Keratinocyte (primary cell): ENCODE measurements around the gene AGER. TPM values are rescaled to one million over a fixed set of nuclear protein-coding genes. Genes with fewer than 3 reads are reported as not detected.

ENCODE experiments used
- DNase-seq: peaks from one replicate; pipeline ENCODE4 v3.0.0-alpha.2; 2011; ENCODE audit warnings: low read depth, missing footprints, low spot score
- FAIRE-seq: peaks from 2 replicates; lab custom pipeline; 2011; peaks lifted over from hg19 to GRCh38; lab: Jason Lieb, UNC
- H2AFZ ChIP-seq: 2 replicates; pipeline ENCODE4 v1.6.0; 2012; ENCODE audit warnings: low read length, control low read depth, inconsistent platforms; ENCODE audit not compliant: control insufficient read depth
- H3K27ac ChIP-seq: 2 replicates; pipeline ENCODE4 v1.5.1; 2011; ENCODE audit warnings: low read length; ENCODE audit not compliant: control insufficient read depth, insufficient read depth
- H3K27me3 ChIP-seq: 3 replicates; pipeline ENCODE4 v1.6.0; 2011; ENCODE audit warnings: low read length; ENCODE audit not compliant: control insufficient read depth, insufficient read depth; ENCODE audit errors: extremely low read depth
- H3K36me3 ChIP-seq, 2 experiments: 2 replicates in 1 of 2; 3 replicates in 1 of 2; pipeline ENCODE4 v1.5.1; 2011; ENCODE audit warnings: low read length in 2 of 2, mild to moderate bottlenecking in 1 of 2; ENCODE audit not compliant: control insufficient read depth in 2 of 2, insufficient read depth in 2 of 2; ENCODE audit errors: extremely low read depth in 1 of 2
- H3K4me1 ChIP-seq: 3 replicates; pipeline ENCODE4 v1.5.1; 2011; ENCODE audit warnings: low read length; ENCODE audit not compliant: control insufficient read depth, insufficient read depth; ENCODE audit errors: extremely low read depth
- H3K4me2 ChIP-seq: 3 replicates; pipeline ENCODE4 v1.6.0; 2011; ENCODE audit warnings: low read depth, low read length; ENCODE audit not compliant: control insufficient read depth, insufficient read depth; ENCODE audit errors: extremely low read depth
- H3K4me3 ChIP-seq, 3 experiments: fragments of 200-600 bp in 1 of 3; sonication (generic) in 1 of 3; 2 replicates in 2 of 3; 3 replicates in 1 of 3; pipeline ENCODE4 v1.5.1; 2011 to 2016; ENCODE audit warnings: low read length in 3 of 3, mild to moderate bottlenecking in 3 of 3, control low read depth in 2 of 3, inconsistent platforms in 1 of 3, low read depth in 1 of 3, mixed read lengths in 1 of 3, mixed run types in 1 of 3, moderate library complexity in 1 of 3; ENCODE audit not compliant: control insufficient read depth in 2 of 3, insufficient read depth in 2 of 3; ENCODE audit errors: extremely low read depth in 1 of 3
- H3K79me2 ChIP-seq: 2 replicates; pipeline ENCODE4 v1.6.0; 2012; ENCODE audit warnings: low read length; ENCODE audit not compliant: control insufficient read depth, insufficient read depth
- H3K9ac ChIP-seq: 3 replicates; pipeline ENCODE4 v1.6.0; 2011; ENCODE audit warnings: low read length; ENCODE audit not compliant: control insufficient read depth, insufficient read depth; ENCODE audit errors: extremely low read depth
- H3K9me1 ChIP-seq: 3 replicates; pipeline ENCODE4 v1.6.0; 2011; ENCODE audit warnings: low read length; ENCODE audit not compliant: control insufficient read depth, insufficient read depth; ENCODE audit errors: extremely low read depth
- H3K9me3 ChIP-seq: 2 replicates; pipeline ENCODE4 v1.5.1; 2012; ENCODE audit warnings: low read depth, low read length; ENCODE audit not compliant: control insufficient read depth
- H4K20me1 ChIP-seq: 3 replicates; pipeline ENCODE4 v1.6.0; 2011; ENCODE audit warnings: low read length; ENCODE audit not compliant: control insufficient read depth, insufficient read depth; ENCODE audit errors: extremely low read depth
- EZH2 ChIP-seq: IDR thresholded peaks from one replicate; pipeline ENCODE4 v1.6.1; 2012; ENCODE audit warnings: inconsistent platforms, mild to moderate bottlenecking, low read length, moderate library complexity
- dilution Hi-C: fragments of 300-500 bp; cut with MboI; formaldehyde crosslinking; loops from one replicate; pipeline ENCODE4 v1.7.0; 2020; ENCODE audit warnings: low sequenced_read_pairs; ENCODE audit not compliant: extremely low pct_ligation_motif_present
- polyA plus RNA-seq, 5 experiments: library from polyadenylated mRNA; depleted of rRNA in 3 of 5; stranded (reverse) in 3 of 5; stranded (forward) in 1 of 5; unstranded in 1 of 5; fragments of >200 nt; gene quantifications; 1 replicate in 1 of 5; 2 replicates in 3 of 5; 3 replicates in 1 of 5; pipeline versions ENCODE4 v1.2.1 to v1.2.3, GENCODE V29; 2011 to 2012; ENCODE audit warnings: missing spikeins in 2 of 5, low read depth in 1 of 5, low replicate concordance in 1 of 5
- TF ChIP-seq, protein P1 (sequence below), 3 experiments: IDR thresholded peaks in 1 of 3; conservative IDR thresholded peaks in 1 of 3; optimal IDR thresholded peaks in 1 of 3; 2 replicates in 2 of 3; 3 replicates in 1 of 3; pipeline versions ENCODE3 to v1.5.1; 2011; ENCODE audit warnings: low read length in 3 of 3, mild to moderate bottlenecking in 3 of 3, moderate library complexity in 2 of 3, control low read depth in 1 of 3, inconsistent platforms in 1 of 3; ENCODE audit not compliant: insufficient read depth in 2 of 3; ENCODE audit errors: extremely low read depth in 1 of 3

AGER gene
- polyA plus RNA-seq, 1 donor (not counting 4 experiments of a cell fraction or from before 2014, with no cell fraction given): 2.4 TPM

DNA sequence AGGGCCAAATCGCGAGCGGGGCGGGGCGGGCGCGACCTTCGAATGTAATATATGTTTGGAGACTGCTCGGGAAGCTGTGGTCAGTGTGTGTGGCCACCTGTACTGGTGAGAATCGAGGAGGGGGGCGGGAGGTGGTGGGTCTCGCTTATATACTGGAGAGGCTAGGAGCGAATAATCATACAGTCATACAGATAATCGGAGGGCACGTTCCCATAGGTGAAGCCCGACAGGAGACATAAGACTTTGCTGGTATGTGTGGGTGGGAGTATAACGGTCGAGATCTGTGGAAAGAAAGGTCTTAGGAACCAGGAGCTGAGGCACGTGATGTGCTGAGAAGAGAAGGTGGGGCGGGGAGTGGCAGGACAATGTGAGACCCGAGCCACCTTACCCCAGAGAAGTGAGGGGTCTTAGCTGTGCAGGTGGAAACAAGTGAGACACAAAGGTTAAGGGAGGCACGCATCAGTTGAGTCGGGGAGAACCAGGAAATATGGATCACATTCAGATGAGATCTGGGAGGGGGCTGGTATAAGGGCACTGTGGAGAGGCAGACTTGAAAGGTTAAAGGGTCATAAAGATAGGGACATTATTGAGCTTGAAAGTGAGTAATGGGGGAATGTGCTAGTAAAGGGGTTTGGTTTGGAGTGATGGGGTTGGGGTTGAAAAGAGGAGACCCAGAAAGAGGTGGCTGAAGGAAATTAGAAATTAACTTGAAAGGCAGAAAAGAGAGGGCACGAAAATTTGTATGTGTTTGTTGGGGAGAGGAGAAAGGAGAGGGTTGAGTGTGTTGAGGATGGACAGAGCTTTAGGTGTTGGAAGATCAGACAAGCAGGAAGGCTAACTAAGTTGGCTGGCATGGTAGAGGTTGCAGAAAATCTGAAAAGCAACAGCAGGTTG, 5.3 kb downstream of the AGER start:
- peak overlapping the region; percentile 97 for H3K27ac ChIP-seq
- H3K4me2 ChIP-seq: peak overlapping the region; percentile 87
- peaks cover 8 to 10% of the 10 kb centered on the region in 2 experiments for H3K36me3 ChIP-seq
- H3K4me1 ChIP-seq: peaks cover 32% of the 10 kb centered on the region
- H2AFZ ChIP-seq: peak overlapping the region; percentile 73
- H3K9ac ChIP-seq: peak overlapping the region; percentile 90
- no peaks in the 10 kb centered on the region for H3K9me3 ChIP-seq
- DNase-seq (no peak), FAIRE-seq (no peak)
- no peaks in the 10 kb centered on the region for H3K27me3 ChIP-seq
- no peaks in the 10 kb centered on the region for H3K9me1 ChIP-seq
- peak overlapping the region; percentile 87 to 95 (median 90) for H3K4me3 ChIP-seq
- H3K79me2 ChIP-seq: peaks cover 27% of the 10 kb centered on the region
- dilution Hi-C loops: no loop called here
- no peaks in the 10 kb centered on the region for H4K20me1 ChIP-seq
- TF ChIP-seq, protein P1, sequence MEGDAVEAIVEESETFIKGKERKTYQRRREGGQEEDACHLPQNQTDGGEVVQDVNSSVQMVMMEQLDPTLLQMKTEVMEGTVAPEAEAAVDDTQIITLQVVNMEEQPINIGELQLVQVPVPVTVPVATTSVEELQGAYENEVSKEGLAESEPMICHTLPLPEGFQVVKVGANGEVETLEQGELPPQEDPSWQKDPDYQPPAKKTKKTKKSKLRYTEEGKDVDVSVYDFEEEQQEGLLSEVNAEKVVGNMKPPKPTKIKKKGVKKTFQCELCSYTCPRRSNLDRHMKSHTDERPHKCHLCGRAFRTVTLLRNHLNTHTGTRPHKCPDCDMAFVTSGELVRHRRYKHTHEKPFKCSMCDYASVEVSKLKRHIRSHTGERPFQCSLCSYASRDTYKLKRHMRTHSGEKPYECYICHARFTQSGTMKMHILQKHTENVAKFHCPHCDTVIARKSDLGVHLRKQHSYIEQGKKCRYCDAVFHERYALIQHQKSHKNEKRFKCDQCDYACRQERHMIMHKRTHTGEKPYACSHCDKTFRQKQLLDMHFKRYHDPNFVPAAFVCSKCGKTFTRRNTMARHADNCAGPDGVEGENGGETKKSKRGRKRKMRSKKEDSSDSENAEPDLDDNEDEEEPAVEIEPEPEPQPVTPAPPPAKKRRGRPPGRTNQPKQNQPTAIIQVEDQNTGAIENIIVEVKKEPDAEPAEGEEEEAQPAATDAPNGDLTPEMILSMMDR (optimal IDR thresholded peaks at IDR 0.05 in 1 of 3, IDR thresholded peaks at IDR 0.05 in 1 of 3, conservative IDR thresholded peaks at IDR 0.05 in 1 of 3; ENCODE audit: extremely low read depth in 1 of 3, insufficient read depth in 2 of 3, low read length in 3 of 3): no peak
- no peak for TF ChIP-seq EZH2

DNA sequence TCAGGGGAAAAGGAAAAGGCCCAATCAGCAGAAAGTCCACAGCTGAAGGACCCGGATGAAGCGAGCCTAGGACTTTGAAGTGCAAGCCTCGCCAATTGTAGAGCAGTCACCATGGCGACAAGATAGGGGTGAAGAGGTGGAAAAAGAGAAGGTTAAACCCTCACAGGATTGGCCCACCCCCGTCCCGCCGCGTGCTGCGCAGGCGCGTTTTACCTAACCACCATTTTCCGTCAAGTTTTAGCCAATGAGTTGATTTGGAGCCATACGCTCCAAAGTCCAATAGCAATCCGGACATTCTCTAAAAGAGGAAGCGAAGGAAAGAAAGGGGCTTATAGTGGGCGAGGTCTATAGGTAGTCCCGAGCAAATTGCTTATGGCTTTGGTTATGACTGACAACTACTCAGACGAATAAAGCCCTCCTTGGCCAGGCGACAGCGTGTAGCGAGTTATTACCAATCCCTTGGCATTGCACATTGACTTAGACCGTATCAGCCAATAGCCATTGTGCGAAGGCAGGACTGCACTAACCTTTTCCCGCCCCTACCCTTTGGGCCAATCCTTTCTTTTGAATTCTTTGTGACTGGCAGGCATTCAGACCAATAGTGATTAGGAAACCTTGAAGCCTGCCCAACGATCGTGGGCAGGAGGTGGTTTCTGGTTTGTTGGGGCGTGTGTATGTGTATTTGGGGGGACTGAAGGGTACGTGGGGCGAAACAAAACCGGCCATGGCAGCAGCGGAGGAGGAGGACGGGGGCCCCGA, 6.1 kb downstream of the AGER start, which contains the start of gene RNF5:
Gene RNF5, plus strand, starts transcription at position 618 of the 759 bp plus-strand sequence. Its CDS starts 107 bp downstream, at position 725.
- Histone ChIP-seq H3K4me1 (peaks cover 40% of the 10 kb centered on the region), H3K9ac (peak within 1 kb of the TSS; percentile 90), H3K4me3 (peak within 1 kb of the TSS; percentile 87 to 95 (median 90)), H3K9me1 (no peaks in the 10 kb centered on the region), H3K79me2 (peaks cover 27% of the 10 kb centered on the region), H4K20me1 (no peaks in the 10 kb centered on the region), H2AFZ (peak within 1 kb of the TSS; percentile 78), H3K9me3 (no peaks in the 10 kb centered on the region), H3K36me3 (peaks cover 6 to 10% of the 10 kb centered on the region in 2 experiments), H3K4me2 (peak within 1 kb of the TSS; percentile 93), H3K27me3 (no peaks in the 10 kb centered on the region), H3K27ac (peak within 1 kb of the TSS; percentile 97)
- FAIRE-seq (peak; percentile 66), DNase-seq (peak; percentile 97)
- no peak for TF ChIP-seq EZH2
- TF ChIP-seq, protein P1 (optimal IDR thresholded peaks at IDR 0.05 in 1 of 3, IDR thresholded peaks at IDR 0.05 in 1 of 3, conservative IDR thresholded peaks at IDR 0.05 in 1 of 3; ENCODE audit: extremely low read depth in 1 of 3, insufficient read depth in 2 of 3, low read length in 3 of 3): no peak
- dilution Hi-C loops: no loop called here
